K562 (cell line): ENCODE data around the gene FAXC. TPM values are rescaled to one million over a fixed set of nuclear protein-coding genes. Genes with fewer than 3 reads are reported as not detected.

Experiments used
- DDX20 ChIP-seq: fragments of 450-650 bp; IDR thresholded peaks from 2 replicates; pipeline ENCODE4 v1.6.1; 2016; ENCODE audit warnings: missing genetic modification characterization, low read depth, mild to moderate bottlenecking, missing compliant biosample characterization, moderate library complexity
- HNRNPH1 ChIP-seq: fragments of 200-400 bp; formaldehyde crosslinking; optimal IDR thresholded peaks from 2 replicates; pipeline ENCODE3; 2017; ENCODE audit warnings: low read depth, mild to moderate bottlenecking, low read length, moderate library complexity
- PBX2 ChIP-seq, 2 experiments: IDR thresholded peaks in 1 of 2; conservative IDR thresholded peaks in 1 of 2; 2 replicates each; pipeline ENCODE4 v1.6.1; 2016; ENCODE audit warnings: low read depth in 2 of 2, mild to moderate bottlenecking in 1 of 2, missing compliant biosample characterization in 1 of 2, missing genetic modification characterization in 1 of 2, moderate library complexity in 1 of 2
- RERE ChIP-seq: sonication (generic); formaldehyde crosslinking; IDR thresholded peaks from 2 replicates; pipeline ENCODE4 v1.8.0; 2023; ENCODE audit warnings: missing genetic modification reagents, mild to moderate bottlenecking, borderline replicate concordance
- TFAP4 ChIP-seq: sonication (generic); formaldehyde crosslinking; IDR thresholded peaks from 2 replicates; pipeline ENCODE4 v1.8.0; 2022; ENCODE audit warnings: missing genetic modification reagents, mild to moderate bottlenecking, moderate library complexity, borderline replicate concordance
- polyA plus RNA-seq, 8 experiments: library from polyadenylated mRNA; depleted of rRNA in 4 of 8; stranded (reverse) in 5 of 8; unstranded in 3 of 8; fragments of >200 nt; fragmentation: Nextera tagmentation in 2 of 8; fragmentation: Illumina TruSeq in 1 of 8; extraction: Ambion mirVana in 2 of 8; extraction: Trizol in 1 of 8; gene quantifications; 2 replicates each; pipeline versions ENCODE4 v1.2.1 to v1.2.3, GENCODE V29; 2011 to 2014; ENCODE audit warnings: inconsistent platforms in 1 of 8, missing spikeins in 1 of 8
- total RNA-seq, 7 experiments: library from RNA; depleted of rRNA in 6 of 7; stranded (reverse); fragments of >200 nt in 6 of 7; fragmentation: Illumina TruSeq in 2 of 7; extraction: Trizol in 2 of 7; gene quantifications; 2 replicates each; pipeline versions ENCODE4 v1.2.1 to v1.2.3, GENCODE V29; 2011 to 2021; ENCODE audit warnings: low replicate concordance in 1 of 7
- TF ChIP-seq, protein P1 (sequence below): fragments of 250-450 bp; sonication (Bioruptor Pico); IDR thresholded peaks from 2 replicates; pipeline ENCODE4 v1.5.0; 2020; ENCODE audit warnings: mild to moderate bottlenecking
- TF ChIP-seq, protein P2 (sequence below): IDR thresholded peaks from 2 replicates; pipeline ENCODE4 v1.6.1; 2011; ENCODE audit not compliant: insufficient read length; ENCODE audit errors: extremely low read depth
- TF ChIP-seq, protein P3 (sequence below): fragments of 250-450 bp; sonication (Bioruptor Pico); IDR thresholded peaks from 2 replicates; pipeline ENCODE4 v1.4.0; 2020; ENCODE audit warnings: mild to moderate bottlenecking

The FAXC gene
- total and polyA plus RNA-seq, 9 of the 15 experiments (the other 6 are each of a cell fraction or from before 2014, with no cell fraction given) = 0.06 to 0.40 (median 0.13) TPM; not detected in 5

DNA sequence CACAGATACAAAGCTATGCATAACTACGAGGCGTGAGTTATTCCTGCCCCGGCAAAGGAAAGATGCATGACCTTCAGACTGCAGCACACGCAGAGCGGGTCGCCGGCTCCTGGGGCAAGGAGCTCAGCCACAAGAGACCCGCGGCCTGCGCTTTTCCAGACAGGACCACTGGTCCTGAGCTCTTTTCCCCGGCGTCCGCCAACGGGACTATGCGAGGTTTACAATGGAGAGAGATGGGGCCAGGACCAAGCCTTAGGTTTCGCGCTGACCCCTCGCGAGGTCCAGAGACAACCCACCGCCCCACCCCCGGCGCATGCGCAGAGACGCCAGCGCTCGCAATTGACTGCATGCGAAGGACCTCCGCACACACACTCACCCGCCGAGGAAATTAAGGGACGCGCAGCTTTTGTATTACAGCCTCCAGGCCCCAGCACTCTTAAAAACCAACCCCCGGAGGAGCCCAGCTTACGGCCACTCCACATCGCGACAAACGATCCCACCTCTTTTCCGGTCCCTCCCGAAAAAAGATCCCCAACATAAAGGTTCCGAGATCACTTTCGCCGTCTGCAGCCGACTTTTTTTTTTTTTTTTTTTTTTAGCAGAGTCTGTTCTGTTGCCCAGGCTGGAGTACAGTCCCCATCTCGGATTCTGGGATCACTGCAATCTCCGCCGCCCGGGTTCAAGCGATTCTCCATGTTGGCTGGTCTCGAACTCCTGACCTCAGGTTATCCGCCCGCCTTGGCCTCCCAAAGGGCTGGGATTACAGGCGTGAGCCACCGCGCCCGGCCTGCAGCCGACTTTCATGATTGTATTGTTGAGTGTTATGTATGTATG, 44.4 kb upstream of the FAXC start, which contains the start of gene COQ3 (continued):
- TF ChIP-seq, protein P1, sequence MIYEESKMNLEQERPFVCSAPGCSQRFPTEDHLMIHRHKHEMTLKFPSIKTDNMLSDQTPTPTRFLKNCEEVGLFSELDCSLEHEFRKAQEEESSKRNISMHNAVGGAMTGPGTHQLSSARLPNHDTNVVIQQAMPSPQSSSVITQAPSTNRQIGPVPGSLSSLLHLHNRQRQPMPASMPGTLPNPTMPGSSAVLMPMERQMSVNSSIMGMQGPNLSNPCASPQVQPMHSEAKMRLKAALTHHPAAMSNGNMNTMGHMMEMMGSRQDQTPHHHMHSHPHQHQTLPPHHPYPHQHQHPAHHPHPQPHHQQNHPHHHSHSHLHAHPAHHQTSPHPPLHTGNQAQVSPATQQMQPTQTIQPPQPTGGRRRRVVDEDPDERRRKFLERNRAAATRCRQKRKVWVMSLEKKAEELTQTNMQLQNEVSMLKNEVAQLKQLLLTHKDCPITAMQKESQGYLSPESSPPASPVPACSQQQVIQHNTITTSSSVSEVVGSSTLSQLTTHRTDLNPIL (CRISPR knock-in tag) = no peak
- no peak for TF ChIP-seq DDX20 (tag)
- no peak for TF ChIP-seq HNRNPH1
- no peak for TF ChIP-seq RERE (CRISPR knock-in tag)
- TF ChIP-seq PBX2 (CRISPR knock-in tag; IDR thresholded peaks at IDR 0.05; ENCODE audit: low read depth) = no peak
- TF ChIP-seq PBX2 (tag; conservative IDR thresholded peaks at IDR 0.05; ENCODE audit: low read depth) = no peak
- TF ChIP-seq TFAP4 = peak; percentile 53; the same call in 1 of the 2 replicates
- TF ChIP-seq, protein P2, sequence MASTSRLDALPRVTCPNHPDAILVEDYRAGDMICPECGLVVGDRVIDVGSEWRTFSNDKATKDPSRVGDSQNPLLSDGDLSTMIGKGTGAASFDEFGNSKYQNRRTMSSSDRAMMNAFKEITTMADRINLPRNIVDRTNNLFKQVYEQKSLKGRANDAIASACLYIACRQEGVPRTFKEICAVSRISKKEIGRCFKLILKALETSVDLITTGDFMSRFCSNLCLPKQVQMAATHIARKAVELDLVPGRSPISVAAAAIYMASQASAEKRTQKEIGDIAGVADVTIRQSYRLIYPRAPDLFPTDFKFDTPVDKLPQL = no peak
- TF ChIP-seq, protein P3, sequence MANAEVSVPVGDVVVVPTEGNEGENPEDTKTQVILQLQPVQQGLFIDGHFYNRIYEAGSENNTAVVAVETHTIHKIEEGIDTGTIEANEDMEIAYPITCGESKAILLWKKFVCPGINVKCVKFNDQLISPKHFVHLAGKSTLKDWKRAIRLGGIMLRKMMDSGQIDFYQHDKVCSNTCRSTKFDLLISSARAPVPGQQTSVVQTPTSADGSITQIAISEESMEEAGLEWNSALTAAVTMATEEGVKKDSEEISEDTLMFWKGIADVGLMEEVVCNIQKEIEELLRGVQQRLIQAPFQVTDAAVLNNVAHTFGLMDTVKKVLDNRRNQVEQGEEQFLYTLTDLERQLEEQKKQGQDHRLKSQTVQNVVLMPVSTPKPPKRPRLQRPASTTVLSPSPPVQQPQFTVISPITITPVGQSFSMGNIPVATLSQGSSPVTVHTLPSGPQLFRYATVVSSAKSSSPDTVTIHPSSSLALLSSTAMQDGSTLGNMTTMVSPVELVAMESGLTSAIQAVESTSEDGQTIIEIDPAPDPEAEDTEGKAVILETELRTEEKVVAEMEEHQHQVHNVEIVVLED (CRISPR knock-in tag) = no peak
